A673 (cell line): ENCODE data around the gene IL12RB1.

Experiments
- CTCF ChIP-seq: fragments of 300-800, 200-600 bp; sonication (generic); conservative IDR thresholded peaks from 2 replicates; pipeline ENCODE4 v1.5.1; 2017; ENCODE audit warnings: low read depth, mild to moderate bottlenecking, antibody characterized with exemption, low read length, moderate library complexity, mixed read lengths
- EZH2 ChIP-seq: fragments of 200-600 bp; sonication (generic); IDR thresholded peaks from 2 replicates; pipeline ENCODE4 v1.6.1; 2017; ENCODE audit warnings: borderline replicate concordance, low read depth, mild to moderate bottlenecking, mixed read lengths, antibody characterized with exemption, low read length; ENCODE audit not compliant: poor library complexity, severe bottlenecking

DNA sequence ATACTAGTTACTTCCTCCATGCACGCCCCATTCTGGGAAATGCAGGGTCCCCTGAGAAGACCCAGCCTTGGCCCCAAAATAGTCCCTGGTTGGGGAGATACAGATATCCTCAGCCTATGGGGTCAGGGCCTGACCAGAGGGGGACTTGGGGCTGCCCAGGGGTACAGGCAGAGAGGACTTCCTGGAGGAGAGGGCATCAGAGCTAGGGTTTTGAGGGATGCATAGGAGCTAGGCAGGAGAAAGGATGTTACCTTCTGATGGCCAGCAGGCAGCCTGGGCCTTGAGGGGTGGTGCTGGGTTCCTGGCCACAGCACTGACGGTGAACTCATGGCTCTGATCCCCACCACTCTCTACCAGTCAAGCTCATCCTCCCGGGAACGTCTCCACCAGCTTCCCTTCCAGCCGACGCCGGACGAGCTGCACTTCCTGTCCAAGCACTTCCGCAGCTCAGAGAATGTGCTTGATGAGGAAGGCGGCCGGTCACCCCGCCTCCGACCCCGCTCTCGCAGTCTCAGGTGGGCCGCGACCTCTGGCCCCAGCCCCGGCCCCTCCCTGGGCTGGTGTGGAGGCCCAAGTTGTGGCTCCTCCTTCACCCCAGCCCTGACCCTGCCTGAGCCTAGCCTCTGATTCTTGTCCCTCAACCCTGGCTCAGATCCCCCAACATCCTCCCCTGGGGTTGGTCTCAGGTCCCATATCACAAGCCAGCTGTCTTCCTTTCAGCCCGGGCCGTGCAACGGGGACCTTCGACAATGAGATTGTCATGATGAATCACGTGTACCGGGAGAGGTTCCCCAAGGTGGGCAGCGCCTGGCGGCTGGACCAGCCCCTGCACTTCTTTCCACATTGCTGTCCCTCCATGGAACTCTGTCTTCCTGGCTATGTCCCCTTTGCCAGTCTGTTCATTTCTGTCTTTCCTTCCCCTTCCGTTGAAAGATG is 36.4 kb upstream of the IL12RB1 start:
- no peak for TF ChIP-seq CTCF
- no peak for TF ChIP-seq EZH2
